HEK293 (cell line): ENCODE results near the gene ZNF484.

Experiments
- CTCF ChIA-PET: fragments of 350-600 bp; formaldehyde crosslinking; extraction: SDS; loops from one replicate; lab custom pipeline; 2021; ENCODE audit warnings: antibody characterized with exemption; lab: Yijun Ruan, JAX
- POLR2A ChIA-PET: fragments of 300-600 bp; formaldehyde crosslinking; extraction: SDS; loops from one replicate; lab custom pipeline; 2020; ENCODE audit warnings: antibody characterized with exemption, inconsistent platforms; lab: Yijun Ruan, JAX
- H3K27ac ChIP-seq: fragments of 200-500 bp; sonication (Bioruptor generic); 2 replicates; pipeline ENCODE4 v1.5.1; 2014; ENCODE audit warnings: low read depth, low read length, control low read depth, inconsistent platforms; ENCODE audit errors: extremely low read depth
- H3K36me3 ChIP-seq, 2 experiments: fragments of 200-500 bp in 1 of 2; sonication (Bioruptor generic) in 1 of 2; 1 replicate in 1 of 2; 2 replicates in 1 of 2; pipeline ENCODE4 v1.5.1; 2014 to 2017; ENCODE audit warnings: inconsistent platforms in 2 of 2, low read length in 2 of 2; ENCODE audit not compliant: control insufficient read depth in 2 of 2, insufficient read depth in 1 of 2
- H3K4me1 ChIP-seq: fragments of 200-500 bp; sonication (Bioruptor generic); 2 replicates; pipeline ENCODE4 v1.5.1; 2014; ENCODE audit warnings: mild to moderate bottlenecking, low read length, inconsistent platforms; ENCODE audit not compliant: control insufficient read depth, insufficient read depth
- H3K4me3 ChIP-seq: 2 replicates; pipeline ENCODE4 v1.5.1; 2011; ENCODE audit warnings: low read depth, mild to moderate bottlenecking, control low read depth, low read length, moderate library complexity
- H3K9me3 ChIP-seq: fragments of 200-500 bp; sonication (Bioruptor generic); 2 replicates; pipeline ENCODE4 v1.5.1; 2014; ENCODE audit warnings: low read depth, low read length, inconsistent platforms; ENCODE audit not compliant: control insufficient read depth, insufficient read depth
- BCL11B ChIP-seq: fragments of 450-650 bp; formaldehyde crosslinking; IDR thresholded peaks from 2 replicates; pipeline ENCODE4 v1.5.1; 2016; ENCODE audit warnings: low read depth, missing biosample characterization, missing genetic modification characterization
- GLIS1 ChIP-seq: fragments of 450-650 bp; formaldehyde crosslinking; IDR thresholded peaks from 2 replicates; pipeline ENCODE4 v1.5.1; 2016; ENCODE audit warnings: missing biosample characterization, missing genetic modification characterization
- KLF1 ChIP-seq: fragments of 450-650 bp; formaldehyde crosslinking; IDR thresholded peaks from 2 replicates; pipeline ENCODE4 v1.5.1; 2016; ENCODE audit warnings: missing biosample characterization, missing genetic modification characterization
- SP7 ChIP-seq: fragments of 450-650 bp; formaldehyde crosslinking; IDR thresholded peaks from 2 replicates; pipeline ENCODE4 v1.5.1; 2016; ENCODE audit warnings: missing biosample characterization, missing genetic modification characterization
- TCF7L2 ChIP-seq: IDR thresholded peaks from 2 replicates; pipeline ENCODE4 v1.6.1; 2011; ENCODE audit warnings: low read depth, mild to moderate bottlenecking, inconsistent platforms, low read length, moderate library complexity, borderline replicate concordance
- ZBTB1 ChIP-seq: fragments of 450-650 bp; formaldehyde crosslinking; IDR thresholded peaks from 2 replicates; pipeline ENCODE4 v1.5.1; 2016; ENCODE audit warnings: missing biosample characterization, missing genetic modification characterization
- ZIC2 ChIP-seq: fragments of 450-650 bp; formaldehyde crosslinking; IDR thresholded peaks from 2 replicates; pipeline ENCODE4 v1.5.1; 2016; ENCODE audit warnings: missing biosample characterization, missing genetic modification characterization
- ZNF10 ChIP-seq: fragments of 450-650 bp; formaldehyde crosslinking; IDR thresholded peaks from 2 replicates; pipeline ENCODE4 v1.5.1; 2017; ENCODE audit warnings: missing biosample characterization, missing genetic modification characterization
- ZNF121 ChIP-seq: fragments of 450-650 bp; formaldehyde crosslinking; IDR thresholded peaks from 2 replicates; pipeline ENCODE4 v1.5.1; 2016; ENCODE audit warnings: missing biosample characterization, missing genetic modification characterization
- ZNF174 ChIP-seq: fragments of 450-650 bp; formaldehyde crosslinking; IDR thresholded peaks from 2 replicates; pipeline ENCODE4 v1.5.0; 2017; ENCODE audit warnings: missing biosample characterization, mild to moderate bottlenecking, missing genetic modification characterization
- ZNF248 ChIP-seq: fragments of 450-650 bp; formaldehyde crosslinking; IDR thresholded peaks from 2 replicates; pipeline ENCODE4 v1.5.1; 2017; ENCODE audit warnings: missing biosample characterization, missing genetic modification characterization
- ZNF302 ChIP-seq: fragments of 450-650 bp; formaldehyde crosslinking; IDR thresholded peaks from 2 replicates; pipeline ENCODE4 v1.5.1; 2016; ENCODE audit warnings: missing biosample characterization, missing genetic modification characterization, low read depth
- ZNF510 ChIP-seq: fragments of 450-650 bp; formaldehyde crosslinking; IDR thresholded peaks from 2 replicates; pipeline ENCODE4 v1.5.1; 2018; ENCODE audit warnings: mild to moderate bottlenecking, missing genetic modification characterization, missing biosample characterization; ENCODE audit not compliant: insufficient replicate concordance
- ZNF561 ChIP-seq: fragments of 450-650 bp; IDR thresholded peaks from 2 replicates; pipeline ENCODE4 v1.5.1; 2018; ENCODE audit warnings: missing biosample characterization, missing genetic modification characterization, borderline replicate concordance
- ZNF629 ChIP-seq: fragments of 450-650 bp; formaldehyde crosslinking; IDR thresholded peaks from 2 replicates; pipeline ENCODE4 v1.5.1; 2017; ENCODE audit warnings: missing biosample characterization, missing genetic modification characterization
- ZNF701 ChIP-seq: fragments of 450-650 bp; formaldehyde crosslinking; IDR thresholded peaks from 2 replicates; pipeline ENCODE4 v1.5.1; 2016; ENCODE audit warnings: missing biosample characterization, missing genetic modification characterization
- ZNF747 ChIP-seq: fragments of 450-650 bp; formaldehyde crosslinking; IDR thresholded peaks from 2 replicates; pipeline ENCODE4 v1.5.1; 2016; ENCODE audit warnings: missing biosample characterization, missing genetic modification characterization
- ZNF830 ChIP-seq: fragments of 450-650 bp; IDR thresholded peaks from 2 replicates; pipeline ENCODE4 v1.5.0; 2018; ENCODE audit warnings: missing biosample characterization, missing genetic modification characterization, low read depth, mild to moderate bottlenecking, moderate library complexity
- ZSCAN16 ChIP-seq: fragments of 450-650 bp; formaldehyde crosslinking; IDR thresholded peaks from 2 replicates; pipeline ENCODE4 v1.5.1; 2016; ENCODE audit warnings: missing biosample characterization, missing genetic modification characterization
- TF ChIP-seq, protein P1 (sequence below): fragments of 450-650 bp; formaldehyde crosslinking; IDR thresholded peaks from 2 replicates; pipeline ENCODE4 v1.5.1; 2017; ENCODE audit warnings: missing biosample characterization, missing genetic modification characterization
- TF ChIP-seq, protein P2 (sequence below): fragments of 450-650 bp; formaldehyde crosslinking; IDR thresholded peaks from 2 replicates; pipeline ENCODE4 v1.5.1; 2016; ENCODE audit warnings: missing biosample characterization, missing genetic modification characterization
- TF ChIP-seq, protein P3 (sequence below): fragments of 450-650 bp; IDR thresholded peaks from 2 replicates; pipeline ENCODE4 v1.5.1; 2018; ENCODE audit warnings: missing biosample characterization, mild to moderate bottlenecking, missing genetic modification characterization
- TF ChIP-seq, protein P4 (sequence below): fragments of 450-650 bp; formaldehyde crosslinking; IDR thresholded peaks from 2 replicates; pipeline ENCODE4 v1.5.1; 2016; ENCODE audit warnings: missing biosample characterization, missing genetic modification characterization
- TF ChIP-seq, protein P5 (sequence below): fragments of 450-650 bp; formaldehyde crosslinking; IDR thresholded peaks from 2 replicates; pipeline ENCODE4 v1.5.1; 2016; ENCODE audit warnings: missing biosample characterization, missing genetic modification characterization, borderline replicate concordance

The ZNF484 gene

DNA sequence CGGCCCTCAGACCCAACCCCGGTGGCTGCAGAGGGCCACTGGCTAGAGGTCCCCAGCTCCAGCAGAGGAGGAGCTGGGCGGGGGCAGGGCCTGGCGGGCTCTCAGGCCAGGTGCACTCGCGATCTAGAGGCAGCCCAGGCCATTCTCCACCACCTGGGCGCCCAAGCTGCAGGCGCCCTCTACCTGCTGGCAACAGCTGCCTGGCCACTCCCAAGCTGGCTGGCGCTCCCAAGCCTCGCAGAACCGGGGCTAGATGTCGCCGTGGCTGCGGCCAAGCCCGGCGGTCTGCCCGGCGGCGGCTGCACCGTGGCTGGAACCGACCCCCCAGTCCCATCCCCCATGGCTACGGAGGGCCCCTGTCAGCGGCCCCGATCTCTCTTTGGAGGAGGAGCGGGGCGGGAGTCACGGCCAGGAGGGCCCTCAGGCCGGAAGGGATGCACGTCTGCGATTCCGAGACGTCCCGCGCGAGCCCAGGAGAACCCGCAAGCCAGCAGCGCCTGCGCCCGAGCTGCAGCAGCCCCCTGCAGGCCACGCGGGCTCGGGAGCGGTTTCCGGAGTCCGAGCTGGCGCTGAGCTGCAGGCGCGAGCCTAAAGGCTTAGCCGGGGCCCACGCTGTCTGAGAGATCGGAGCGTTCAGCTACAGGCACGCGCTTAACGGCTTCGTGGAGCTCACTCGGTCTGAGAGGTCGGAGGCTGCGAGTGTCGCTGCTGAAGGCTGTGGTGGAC lies 68.9 kb downstream of the ZNF484 start:
- ChIA-PET CTCF (interaction anchor here (0.5 to 1.1 kb wide), 4 partner anchors 18 to 531 kb away, joined by 3 to 7 read pairs (median 3); no protein-coding TSS in a partner anchor), POLR2A (interaction anchor here (0.6 to 1.3 kb wide), 5 partner anchors 9 to 475 kb away, joined by 3 to 7 read pairs (median 3); partner anchors contain the start of gene BICD2)
- peak overlapping the region; percentile 42 for H3K4me3 ChIP-seq
- H3K27ac ChIP-seq: peak overlapping the region; percentile 56; the same call in 1 of the 2 replicates
- no peaks in the 10 kb centered on the region for H3K9me3 ChIP-seq
- H3K36me3 ChIP-seq: peaks cover 0 to 11% of the 10 kb centered on the region in 2 experiments; a peak in 1 of 3 replicates
- no peaks in the 10 kb centered on the region for H3K4me1 ChIP-seq
- TF ChIP-seq ZNF10 (tag by site-specific recombination) (no peak), ZNF701 (tag by site-specific recombination) (no peak), ZNF629 (tag by site-specific recombination) (no peak), SP7 (peak; percentile 47), ZNF302 (tag by site-specific recombination) (no peak), GLIS1 (tag by site-specific recombination) (peak; percentile 28; the same call in 1 of the 2 replicates), TCF7L2 (no peak), ZNF510 (tag by site-specific recombination) (no peak), ZNF248 (no peak), ZNF830 (tag by site-specific recombination) (no peak), ZBTB1 (tag by site-specific recombination) (no peak), ZNF561 (tag by site-specific recombination) (no peak), ZNF174 (tag by site-specific recombination) (no peak), BCL11B (tag by site-specific recombination) (peak; percentile 15; the same call in 1 of the 2 replicates), ZIC2 (0 out of 2 replicates have a peak, but pooled peaks have one; percentile 16), ZNF121 (tag by site-specific recombination) (no peak), ZNF747 (no peak), KLF1 (tag by site-specific recombination) (no peak), ZSCAN16 (tag by site-specific recombination) (no peak)
- TF ChIP-seq, protein P1, sequence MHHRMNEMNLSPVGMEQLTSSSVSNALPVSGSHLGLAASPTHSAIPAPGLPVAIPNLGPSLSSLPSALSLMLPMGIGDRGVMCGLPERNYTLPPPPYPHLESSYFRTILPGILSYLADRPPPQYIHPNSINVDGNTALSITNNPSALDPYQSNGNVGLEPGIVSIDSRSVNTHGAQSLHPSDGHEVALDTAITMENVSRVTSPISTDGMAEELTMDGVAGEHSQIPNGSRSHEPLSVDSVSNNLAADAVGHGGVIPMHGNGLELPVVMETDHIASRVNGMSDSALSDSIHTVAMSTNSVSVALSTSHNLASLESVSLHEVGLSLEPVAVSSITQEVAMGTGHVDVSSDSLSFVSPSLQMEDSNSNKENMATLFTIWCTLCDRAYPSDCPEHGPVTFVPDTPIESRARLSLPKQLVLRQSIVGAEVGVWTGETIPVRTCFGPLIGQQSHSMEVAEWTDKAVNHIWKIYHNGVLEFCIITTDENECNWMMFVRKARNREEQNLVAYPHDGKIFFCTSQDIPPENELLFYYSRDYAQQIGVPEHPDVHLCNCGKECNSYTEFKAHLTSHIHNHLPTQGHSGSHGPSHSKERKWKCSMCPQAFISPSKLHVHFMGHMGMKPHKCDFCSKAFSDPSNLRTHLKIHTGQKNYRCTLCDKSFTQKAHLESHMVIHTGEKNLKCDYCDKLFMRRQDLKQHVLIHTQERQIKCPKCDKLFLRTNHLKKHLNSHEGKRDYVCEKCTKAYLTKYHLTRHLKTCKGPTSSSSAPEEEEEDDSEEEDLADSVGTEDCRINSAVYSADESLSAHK (tag by site-specific recombination): no peak
- TF ChIP-seq, protein P2, sequence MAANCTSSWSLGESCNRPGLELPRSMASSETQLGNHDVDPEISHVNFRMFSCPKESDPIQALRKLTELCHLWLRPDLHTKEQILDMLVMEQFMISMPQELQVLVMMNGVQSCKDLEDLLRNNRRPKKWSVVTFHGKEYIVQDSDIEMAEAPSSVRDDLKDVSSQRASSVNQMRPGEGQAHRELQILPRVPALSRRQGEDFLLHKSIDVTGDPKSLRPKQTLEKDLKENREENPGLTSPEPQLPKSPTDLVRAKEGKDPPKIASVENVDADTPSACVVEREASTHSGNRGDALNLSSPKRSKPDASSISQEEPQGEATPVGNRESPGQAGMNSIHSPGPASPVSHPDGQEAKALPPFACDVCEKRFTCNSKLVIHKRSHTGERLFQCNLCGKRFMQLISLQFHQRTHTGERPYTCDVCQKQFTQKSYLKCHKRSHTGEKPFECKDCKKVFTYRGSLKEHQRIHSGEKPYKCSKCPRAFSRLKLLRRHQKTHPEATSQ (tag by site-specific recombination): peak; percentile 89; the same call in 1 of the 2 replicates
- TF ChIP-seq, protein P3, sequence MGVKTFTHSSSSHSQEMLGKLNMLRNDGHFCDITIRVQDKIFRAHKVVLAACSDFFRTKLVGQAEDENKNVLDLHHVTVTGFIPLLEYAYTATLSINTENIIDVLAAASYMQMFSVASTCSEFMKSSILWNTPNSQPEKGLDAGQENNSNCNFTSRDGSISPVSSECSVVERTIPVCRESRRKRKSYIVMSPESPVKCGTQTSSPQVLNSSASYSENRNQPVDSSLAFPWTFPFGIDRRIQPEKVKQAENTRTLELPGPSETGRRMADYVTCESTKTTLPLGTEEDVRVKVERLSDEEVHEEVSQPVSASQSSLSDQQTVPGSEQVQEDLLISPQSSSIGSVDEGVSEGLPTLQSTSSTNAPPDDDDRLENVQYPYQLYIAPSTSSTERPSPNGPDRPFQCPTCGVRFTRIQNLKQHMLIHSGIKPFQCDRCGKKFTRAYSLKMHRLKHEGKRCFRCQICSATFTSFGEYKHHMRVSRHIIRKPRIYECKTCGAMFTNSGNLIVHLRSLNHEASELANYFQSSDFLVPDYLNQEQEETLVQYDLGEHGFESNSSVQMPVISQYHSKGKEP: no peak
- TF ChIP-seq, protein P4, sequence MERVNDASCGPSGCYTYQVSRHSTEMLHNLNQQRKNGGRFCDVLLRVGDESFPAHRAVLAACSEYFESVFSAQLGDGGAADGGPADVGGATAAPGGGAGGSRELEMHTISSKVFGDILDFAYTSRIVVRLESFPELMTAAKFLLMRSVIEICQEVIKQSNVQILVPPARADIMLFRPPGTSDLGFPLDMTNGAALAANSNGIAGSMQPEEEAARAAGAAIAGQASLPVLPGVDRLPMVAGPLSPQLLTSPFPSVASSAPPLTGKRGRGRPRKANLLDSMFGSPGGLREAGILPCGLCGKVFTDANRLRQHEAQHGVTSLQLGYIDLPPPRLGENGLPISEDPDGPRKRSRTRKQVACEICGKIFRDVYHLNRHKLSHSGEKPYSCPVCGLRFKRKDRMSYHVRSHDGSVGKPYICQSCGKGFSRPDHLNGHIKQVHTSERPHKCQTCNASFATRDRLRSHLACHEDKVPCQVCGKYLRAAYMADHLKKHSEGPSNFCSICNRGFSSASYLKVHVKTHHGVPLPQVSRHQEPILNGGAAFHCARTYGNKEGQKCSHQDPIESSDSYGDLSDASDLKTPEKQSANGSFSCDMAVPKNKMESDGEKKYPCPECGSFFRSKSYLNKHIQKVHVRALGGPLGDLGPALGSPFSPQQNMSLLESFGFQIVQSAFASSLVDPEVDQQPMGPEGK (tag by site-specific recombination): peak; percentile 58
- TF ChIP-seq, protein P5, sequence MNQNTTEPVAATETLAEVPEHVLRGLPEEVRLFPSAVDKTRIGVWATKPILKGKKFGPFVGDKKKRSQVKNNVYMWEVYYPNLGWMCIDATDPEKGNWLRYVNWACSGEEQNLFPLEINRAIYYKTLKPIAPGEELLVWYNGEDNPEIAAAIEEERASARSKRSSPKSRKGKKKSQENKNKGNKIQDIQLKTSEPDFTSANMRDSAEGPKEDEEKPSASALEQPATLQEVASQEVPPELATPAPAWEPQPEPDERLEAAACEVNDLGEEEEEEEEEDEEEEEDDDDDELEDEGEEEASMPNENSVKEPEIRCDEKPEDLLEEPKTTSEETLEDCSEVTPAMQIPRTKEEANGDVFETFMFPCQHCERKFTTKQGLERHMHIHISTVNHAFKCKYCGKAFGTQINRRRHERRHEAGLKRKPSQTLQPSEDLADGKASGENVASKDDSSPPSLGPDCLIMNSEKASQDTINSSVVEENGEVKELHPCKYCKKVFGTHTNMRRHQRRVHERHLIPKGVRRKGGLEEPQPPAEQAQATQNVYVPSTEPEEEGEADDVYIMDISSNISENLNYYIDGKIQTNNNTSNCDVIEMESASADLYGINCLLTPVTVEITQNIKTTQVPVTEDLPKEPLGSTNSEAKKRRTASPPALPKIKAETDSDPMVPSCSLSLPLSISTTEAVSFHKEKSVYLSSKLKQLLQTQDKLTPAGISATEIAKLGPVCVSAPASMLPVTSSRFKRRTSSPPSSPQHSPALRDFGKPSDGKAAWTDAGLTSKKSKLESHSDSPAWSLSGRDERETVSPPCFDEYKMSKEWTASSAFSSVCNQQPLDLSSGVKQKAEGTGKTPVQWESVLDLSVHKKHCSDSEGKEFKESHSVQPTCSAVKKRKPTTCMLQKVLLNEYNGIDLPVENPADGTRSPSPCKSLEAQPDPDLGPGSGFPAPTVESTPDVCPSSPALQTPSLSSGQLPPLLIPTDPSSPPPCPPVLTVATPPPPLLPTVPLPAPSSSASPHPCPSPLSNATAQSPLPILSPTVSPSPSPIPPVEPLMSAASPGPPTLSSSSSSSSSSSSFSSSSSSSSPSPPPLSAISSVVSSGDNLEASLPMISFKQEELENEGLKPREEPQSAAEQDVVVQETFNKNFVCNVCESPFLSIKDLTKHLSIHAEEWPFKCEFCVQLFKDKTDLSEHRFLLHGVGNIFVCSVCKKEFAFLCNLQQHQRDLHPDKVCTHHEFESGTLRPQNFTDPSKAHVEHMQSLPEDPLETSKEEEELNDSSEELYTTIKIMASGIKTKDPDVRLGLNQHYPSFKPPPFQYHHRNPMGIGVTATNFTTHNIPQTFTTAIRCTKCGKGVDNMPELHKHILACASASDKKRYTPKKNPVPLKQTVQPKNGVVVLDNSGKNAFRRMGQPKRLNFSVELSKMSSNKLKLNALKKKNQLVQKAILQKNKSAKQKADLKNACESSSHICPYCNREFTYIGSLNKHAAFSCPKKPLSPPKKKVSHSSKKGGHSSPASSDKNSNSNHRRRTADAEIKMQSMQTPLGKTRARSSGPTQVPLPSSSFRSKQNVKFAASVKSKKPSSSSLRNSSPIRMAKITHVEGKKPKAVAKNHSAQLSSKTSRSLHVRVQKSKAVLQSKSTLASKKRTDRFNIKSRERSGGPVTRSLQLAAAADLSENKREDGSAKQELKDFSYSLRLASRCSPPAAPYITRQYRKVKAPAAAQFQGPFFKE (tag by site-specific recombination): no peak
